K562 (cell line): ENCODE measurements around the gene TMEM222. TPM values are rescaled to one million over a fixed set of nuclear protein-coding genes. Genes with fewer than 3 reads are reported as not detected.

Source experiments
- ADNP ChIP-seq: fragments of 200-800 bp; sonication (Bioruptor generic); IDR thresholded peaks from 2 replicates; pipeline ENCODE4 v1.6.1; 2016; ENCODE audit warnings: missing genetic modification characterization, missing compliant biosample characterization
- CBFA2T3 ChIP-seq: fragments of 450-650 bp; IDR thresholded peaks from 2 replicates; pipeline ENCODE4 v1.6.1; 2017
- DIDO1 ChIP-seq: fragments of 450-650 bp; IDR thresholded peaks from 2 replicates; pipeline ENCODE4 v1.6.1; 2016; ENCODE audit warnings: low read depth, missing biosample characterization, missing genetic modification characterization
- ELF1 ChIP-seq: fragments of 200-800 bp; sonication (Bioruptor generic); IDR thresholded peaks from 2 replicates; pipeline ENCODE4 v1.6.1; 2016; ENCODE audit warnings: missing genetic modification characterization, missing compliant biosample characterization
- HNRNPK ChIP-seq: fragments of 200-400 bp; formaldehyde crosslinking; IDR thresholded peaks from one replicate; pipeline ENCODE4 v1.6.1; 2018; ENCODE audit warnings: mild to moderate bottlenecking, low read depth, low read length; ENCODE audit not compliant: poor library complexity, severe bottlenecking
- MYNN ChIP-seq, 2 experiments: sonication (generic); formaldehyde crosslinking in 1 of 2; IDR thresholded peaks; 2 replicates each; pipeline versions ENCODE4 v1.5.0 to v1.6.1; 2016 to 2020; ENCODE audit warnings: antibody characterized with exemption in 1 of 2, missing genetic modification reagents in 1 of 2
- NEUROD1 ChIP-seq: fragments of 150-350 bp; IDR thresholded peaks from 2 replicates; pipeline ENCODE4 v1.6.1; 2014; ENCODE audit warnings: borderline replicate concordance, low read length, low read depth; ENCODE audit not compliant: partially characterized antibody
- POLR3G ChIP-seq: IDR thresholded peaks from 2 replicates; pipeline ENCODE4 v1.6.1; 2011; ENCODE audit not compliant: insufficient read length, insufficient replicate concordance; ENCODE audit errors: extremely low read depth
- RUNX1 ChIP-seq: sonication (generic); IDR thresholded peaks from 2 replicates; pipeline ENCODE4 v1.6.1; 2016; ENCODE audit warnings: antibody characterized with exemption, low read depth
- TCF7L2 ChIP-seq: fragments of 150-350 bp; IDR thresholded peaks from 2 replicates; pipeline ENCODE4 v1.6.1; 2016; ENCODE audit warnings: low read depth, mild to moderate bottlenecking, low read length, moderate library complexity
- TEAD2 ChIP-seq: fragments of 450-650 bp; IDR thresholded peaks from 2 replicates; pipeline ENCODE4 v1.6.1; 2016; ENCODE audit warnings: missing genetic modification characterization, control low read depth, missing compliant biosample characterization
- THRB ChIP-seq: fragments of 450-650 bp; formaldehyde crosslinking; conservative IDR thresholded peaks from 2 replicates; pipeline ENCODE4 v1.4.0; 2022; ENCODE audit warnings: mild to moderate bottlenecking, missing genetic modification characterization
- XRCC5 ChIP-seq: fragments of 200-400 bp; formaldehyde crosslinking; IDR thresholded peaks from 2 replicates; pipeline ENCODE4 v1.6.1; 2017; ENCODE audit warnings: low read depth, mild to moderate bottlenecking, low read length
- ZBTB9 ChIP-seq: fragments of 450-650 bp; formaldehyde crosslinking; IDR thresholded peaks from 2 replicates; pipeline ENCODE4 v1.4.0; 2020; ENCODE audit warnings: mild to moderate bottlenecking, moderate library complexity
- ZC3H8 ChIP-seq: fragments of 450-650 bp; IDR thresholded peaks from 2 replicates; pipeline ENCODE4 v1.6.1; 2017
- ZNF696 ChIP-seq: fragments of 250-450 bp; sonication (Bioruptor Pico); conservative IDR thresholded peaks from 2 replicates; pipeline ENCODE4 v1.4.0; 2020; ENCODE audit warnings: mild to moderate bottlenecking, moderate library complexity
- polyA plus RNA-seq, 8 experiments: library from polyadenylated mRNA; depleted of rRNA in 4 of 8; stranded (reverse) in 5 of 8; unstranded in 3 of 8; fragments of >200 nt; fragmentation: Nextera tagmentation in 2 of 8; fragmentation: Illumina TruSeq in 1 of 8; extraction: Ambion mirVana in 2 of 8; extraction: Trizol in 1 of 8; gene quantifications; 2 replicates each; pipeline versions ENCODE4 v1.2.1 to v1.2.3, GENCODE V29; 2011 to 2014; ENCODE audit warnings: inconsistent platforms in 1 of 8, missing spikeins in 1 of 8
- total RNA-seq, 7 experiments: library from RNA; depleted of rRNA in 6 of 7; stranded (reverse); fragments of >200 nt in 6 of 7; fragmentation: Illumina TruSeq in 2 of 7; extraction: Trizol in 2 of 7; gene quantifications; 2 replicates each; pipeline versions ENCODE4 v1.2.1 to v1.2.3, GENCODE V29; 2011 to 2021; ENCODE audit warnings: low replicate concordance in 1 of 7
- TF ChIP-seq, protein P1 (sequence below): conservative IDR thresholded peaks from 2 replicates; pipeline ENCODE4 v1.6.1; 2011; ENCODE audit warnings: low read depth, mild to moderate bottlenecking, low read length; ENCODE audit not compliant: control insufficient read depth
- TF ChIP-seq, protein P2 (sequence below): fragments of 250-450 bp; sonication (Bioruptor Pico); IDR thresholded peaks from 2 replicates; pipeline ENCODE4 v1.5.0; 2020; ENCODE audit warnings: mild to moderate bottlenecking
- TF ChIP-seq, protein P3 (sequence below): fragments of 450-650 bp; formaldehyde crosslinking; IDR thresholded peaks from 2 replicates; pipeline ENCODE4 v1.4.0; 2020; ENCODE audit warnings: mild to moderate bottlenecking
- TF ChIP-seq, protein P4 (sequence below): fragments of 250-450 bp; sonication (Bioruptor Pico); IDR thresholded peaks from 2 replicates; pipeline ENCODE4 v1.8.0; 2021; ENCODE audit warnings: mild to moderate bottlenecking, moderate library complexity

The TMEM222 gene
- total and polyA plus RNA-seq, 9 of the 15 experiments (the other 6 are each of a cell fraction or from before 2014, with no cell fraction given) = 6.9 to 48.0 (median 32.8) TPM

- TF ChIP-seq, protein P1, sequence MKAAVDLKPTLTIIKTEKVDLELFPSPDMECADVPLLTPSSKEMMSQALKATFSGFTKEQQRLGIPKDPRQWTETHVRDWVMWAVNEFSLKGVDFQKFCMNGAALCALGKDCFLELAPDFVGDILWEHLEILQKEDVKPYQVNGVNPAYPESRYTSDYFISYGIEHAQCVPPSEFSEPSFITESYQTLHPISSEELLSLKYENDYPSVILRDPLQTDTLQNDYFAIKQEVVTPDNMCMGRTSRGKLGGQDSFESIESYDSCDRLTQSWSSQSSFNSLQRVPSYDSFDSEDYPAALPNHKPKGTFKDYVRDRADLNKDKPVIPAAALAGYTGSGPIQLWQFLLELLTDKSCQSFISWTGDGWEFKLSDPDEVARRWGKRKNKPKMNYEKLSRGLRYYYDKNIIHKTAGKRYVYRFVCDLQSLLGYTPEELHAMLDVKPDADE = no peak
- TF ChIP-seq DIDO1 (tag) (no peak), NEUROD1 (no peak), ADNP (tag) (no peak), CBFA2T3 (peak; percentile 52), ZC3H8 (no peak), ZBTB9 (CRISPR knock-in tag) (no peak), THRB (CRISPR knock-in tag) (peak; percentile 78; the same call in 1 of the 2 replicates), MYNN (IDR thresholded peaks at IDR 0.05) (peak; percentile 74; the same call in 1 of the 2 replicates), MYNN (CRISPR knock-in tag; IDR thresholded peaks at IDR 0.05) (no peak), TEAD2 (tag) (no peak), RUNX1 (no peak), POLR3G (no peak), ELF1 (tag) (no peak), HNRNPK (no peak), ZNF696 (no peak), TCF7L2 (no peak), XRCC5 (no peak)
- TF ChIP-seq, protein P2, sequence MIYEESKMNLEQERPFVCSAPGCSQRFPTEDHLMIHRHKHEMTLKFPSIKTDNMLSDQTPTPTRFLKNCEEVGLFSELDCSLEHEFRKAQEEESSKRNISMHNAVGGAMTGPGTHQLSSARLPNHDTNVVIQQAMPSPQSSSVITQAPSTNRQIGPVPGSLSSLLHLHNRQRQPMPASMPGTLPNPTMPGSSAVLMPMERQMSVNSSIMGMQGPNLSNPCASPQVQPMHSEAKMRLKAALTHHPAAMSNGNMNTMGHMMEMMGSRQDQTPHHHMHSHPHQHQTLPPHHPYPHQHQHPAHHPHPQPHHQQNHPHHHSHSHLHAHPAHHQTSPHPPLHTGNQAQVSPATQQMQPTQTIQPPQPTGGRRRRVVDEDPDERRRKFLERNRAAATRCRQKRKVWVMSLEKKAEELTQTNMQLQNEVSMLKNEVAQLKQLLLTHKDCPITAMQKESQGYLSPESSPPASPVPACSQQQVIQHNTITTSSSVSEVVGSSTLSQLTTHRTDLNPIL (CRISPR knock-in tag) = no peak
- TF ChIP-seq, protein P3, sequence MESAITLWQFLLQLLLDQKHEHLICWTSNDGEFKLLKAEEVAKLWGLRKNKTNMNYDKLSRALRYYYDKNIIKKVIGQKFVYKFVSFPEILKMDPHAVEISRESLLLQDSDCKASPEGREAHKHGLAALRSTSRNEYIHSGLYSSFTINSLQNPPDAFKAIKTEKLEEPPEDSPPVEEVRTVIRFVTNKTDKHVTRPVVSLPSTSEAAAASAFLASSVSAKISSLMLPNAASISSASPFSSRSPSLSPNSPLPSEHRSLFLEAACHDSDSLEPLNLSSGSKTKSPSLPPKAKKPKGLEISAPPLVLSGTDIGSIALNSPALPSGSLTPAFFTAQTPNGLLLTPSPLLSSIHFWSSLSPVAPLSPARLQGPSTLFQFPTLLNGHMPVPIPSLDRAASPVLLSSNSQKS (CRISPR knock-in tag) = no peak
- TF ChIP-seq, protein P4, sequence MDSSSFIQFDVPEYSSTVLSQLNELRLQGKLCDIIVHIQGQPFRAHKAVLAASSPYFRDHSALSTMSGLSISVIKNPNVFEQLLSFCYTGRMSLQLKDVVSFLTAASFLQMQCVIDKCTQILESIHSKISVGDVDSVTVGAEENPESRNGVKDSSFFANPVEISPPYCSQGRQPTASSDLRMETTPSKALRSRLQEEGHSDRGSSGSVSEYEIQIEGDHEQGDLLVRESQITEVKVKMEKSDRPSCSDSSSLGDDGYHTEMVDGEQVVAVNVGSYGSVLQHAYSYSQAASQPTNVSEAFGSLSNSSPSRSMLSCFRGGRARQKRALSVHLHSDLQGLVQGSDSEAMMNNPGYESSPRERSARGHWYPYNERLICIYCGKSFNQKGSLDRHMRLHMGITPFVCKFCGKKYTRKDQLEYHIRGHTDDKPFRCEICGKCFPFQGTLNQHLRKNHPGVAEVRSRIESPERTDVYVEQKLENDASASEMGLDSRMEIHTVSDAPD (CRISPR knock-in tag) = no peak
Measured at GRCh38 chr1:27342778-27343638, 21.0 kb downstream of the TMEM222 start (continued).
